ENCODE measurements around the gene CYP21A2.
"Not testable (repeated sequence)": the region's sequence is repeated elsewhere in the genome, so short reads cannot be mapped to it uniquely, and the experiment has no call there.

Gene CYP21A2

DNA sequence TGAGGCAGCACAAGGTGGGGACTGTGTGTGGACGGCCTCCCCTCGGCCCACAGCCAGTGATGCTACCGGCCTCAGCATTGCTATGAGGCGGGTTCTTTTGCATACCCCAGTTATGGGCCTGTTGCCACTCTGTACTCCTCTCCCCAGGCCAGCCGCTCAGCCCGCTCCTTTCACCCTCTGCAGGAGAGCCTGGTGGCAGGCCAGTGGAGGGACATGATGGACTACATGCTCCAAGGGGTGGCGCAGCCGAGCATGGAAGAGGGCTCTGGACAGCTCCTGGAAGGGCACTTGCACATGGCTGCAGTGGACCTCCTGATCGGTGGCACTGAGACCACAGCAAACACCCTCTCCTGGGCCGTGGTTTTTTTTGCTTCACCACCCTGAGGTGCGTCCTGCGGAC, 31.1 kb upstream of the CYP21A2 start:
- not testable (repeated sequence) for H3K4me3 ChIP-seq (ENCODE audit: insufficient read depth, low read depth, low read length); H3K27ac ChIP-seq (ENCODE audit: insufficient read depth, low read depth, low read length, poor library complexity, severe bottlenecking); H3K27me3 ChIP-seq (ENCODE audit: control insufficient read depth, insufficient read depth, low read length, poor library complexity, severe bottlenecking); H3K9me3 ChIP-seq (ENCODE audit: control insufficient read depth, low read length); H3K4me1 ChIP-seq (ENCODE audit: control insufficient read depth, insufficient read depth, low read length); H3K36me3 ChIP-seq (ENCODE audit: control insufficient read depth, insufficient read depth, low read length)
- WGBS, 2 experiments: 90 to 95% methylated on average over 10 to 12 of the region's 12 CpGs

DNA sequence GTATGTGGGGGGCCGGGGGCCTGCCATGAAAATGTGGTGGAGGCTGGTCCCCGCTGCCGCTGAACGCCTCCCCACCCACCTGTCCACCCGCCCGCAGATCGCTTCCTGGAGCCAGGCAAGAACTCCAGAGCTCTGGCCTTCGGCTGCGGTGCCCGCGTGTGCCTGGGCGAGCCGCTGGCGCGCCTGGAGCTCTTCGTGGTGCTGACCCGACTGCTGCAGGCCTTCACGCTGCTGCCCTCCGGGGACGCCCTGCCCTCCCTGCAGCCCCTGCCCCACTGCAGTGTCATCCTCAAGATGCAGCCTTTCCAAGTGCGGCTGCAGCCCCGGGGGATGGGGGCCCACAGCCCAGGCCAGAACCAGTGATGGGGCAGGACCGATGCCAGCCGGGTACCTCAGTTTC, 30.2 kb upstream of the CYP21A2 start:
- H3K9me3 ChIP-seq (ENCODE audit: control insufficient read depth, low read length); H3K27me3 ChIP-seq (ENCODE audit: control insufficient read depth, insufficient read depth, low read length, poor library complexity, severe bottlenecking); H3K4me1 ChIP-seq (ENCODE audit: control insufficient read depth, insufficient read depth, low read length); H3K36me3 ChIP-seq (ENCODE audit: control insufficient read depth, insufficient read depth, low read length); H3K4me3 ChIP-seq (ENCODE audit: insufficient read depth, low read depth, low read length); H3K27ac ChIP-seq (ENCODE audit: insufficient read depth, low read depth, low read length, poor library complexity, severe bottlenecking): not testable (repeated sequence)
- WGBS, 2 experiments: no CpG with 5 or more reads among the region's 24 CpGs

- not testable (repeated sequence) for H3K36me3 ChIP-seq (ENCODE audit: control insufficient read depth, insufficient read depth, low read length); H3K27me3 ChIP-seq (ENCODE audit: control insufficient read depth, insufficient read depth, low read length, poor library complexity, severe bottlenecking); H3K27ac ChIP-seq (ENCODE audit: insufficient read depth, low read depth, low read length, poor library complexity, severe bottlenecking); H3K9me3 ChIP-seq (ENCODE audit: control insufficient read depth, low read length); H3K4me3 ChIP-seq (ENCODE audit: insufficient read depth, low read depth, low read length); H3K4me1 ChIP-seq (ENCODE audit: control insufficient read depth, insufficient read depth, low read length)
- 83 to 86% methylated on average over 5 to 7 of the region's 12 CpGs for WGBS, 2 experiments
These were observed 29.6 kb upstream of the CYP21A2 start for GRCh38 chr6:32008616-32009015.

GRCh38 chr6:32009537-32009936, 28.7 kb upstream of the CYP21A2 start:
- not testable (repeated sequence) for H3K27ac ChIP-seq (ENCODE audit: insufficient read depth, low read depth, low read length, poor library complexity, severe bottlenecking); H3K4me3 ChIP-seq (ENCODE audit: insufficient read depth, low read depth, low read length); H3K36me3 ChIP-seq (ENCODE audit: control insufficient read depth, insufficient read depth, low read length); H3K4me1 ChIP-seq (ENCODE audit: control insufficient read depth, insufficient read depth, low read length); H3K9me3 ChIP-seq (ENCODE audit: control insufficient read depth, low read length); H3K27me3 ChIP-seq (ENCODE audit: control insufficient read depth, insufficient read depth, low read length, poor library complexity, severe bottlenecking)
- WGBS, 2 experiments: 85 to 93% methylated on average over 8 of the region's 12 CpGs

DNA sequence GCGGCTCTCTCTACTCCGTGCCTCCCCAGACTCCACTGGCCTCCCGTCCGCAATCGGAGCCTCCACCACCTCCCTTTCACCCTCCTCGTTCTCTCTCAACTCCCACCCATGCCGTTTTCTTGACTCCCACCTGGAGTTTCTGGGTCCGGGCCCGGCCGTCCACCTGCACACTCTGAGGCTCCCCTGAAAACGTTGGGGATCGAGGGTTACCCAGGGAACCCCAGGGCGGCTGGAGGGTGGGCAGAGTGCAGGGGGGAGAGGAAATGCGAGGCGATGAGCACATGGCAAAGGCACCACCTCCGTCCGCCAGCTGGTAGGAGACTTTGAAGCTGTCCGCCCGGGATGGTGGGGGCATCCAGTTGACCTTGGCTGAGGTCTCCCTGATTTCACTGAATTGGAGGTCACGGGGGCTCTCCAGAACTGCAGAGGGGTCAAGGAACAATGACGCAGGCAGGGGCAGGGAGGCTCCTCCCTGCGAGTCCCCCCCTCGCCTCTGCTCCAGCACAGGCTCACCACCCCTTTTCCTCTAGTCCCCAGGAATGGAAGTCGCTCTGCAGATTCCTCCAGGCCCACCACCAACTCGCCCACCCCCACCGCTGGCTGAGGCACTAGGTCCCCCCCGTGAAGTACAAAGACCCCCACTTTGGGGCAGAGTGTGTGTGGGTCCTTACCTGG, 27.2 kb upstream of the CYP21A2 start:
- 85 to 91% methylated on average over 13 of the region's 27 CpGs for WGBS, 2 experiments
- not testable (repeated sequence) for H3K4me3 ChIP-seq (ENCODE audit: insufficient read depth, low read depth, low read length)

GRCh38 chr6:32012941-32013617, 25.1 kb upstream of the CYP21A2 start:
- not testable (repeated sequence) for H3K4me1 ChIP-seq (ENCODE audit: control insufficient read depth, insufficient read depth, low read length); H3K36me3 ChIP-seq (ENCODE audit: control insufficient read depth, insufficient read depth, low read length); H3K9me3 ChIP-seq (ENCODE audit: control insufficient read depth, low read length); H3K27me3 ChIP-seq (ENCODE audit: control insufficient read depth, insufficient read depth, low read length, poor library complexity, severe bottlenecking); H3K4me3 ChIP-seq (ENCODE audit: insufficient read depth, low read depth, low read length); H3K27ac ChIP-seq (ENCODE audit: insufficient read depth, low read depth, low read length, poor library complexity, severe bottlenecking)
- 93 to 96% methylated on average over 14 to 15 of the region's 17 CpGs for WGBS, 2 experiments

More for the DNA sequence above, 27.2 kb upstream of the CYP21A2 start:
- H3K27me3 ChIP-seq (ENCODE audit: control insufficient read depth, insufficient read depth, low read length, poor library complexity, severe bottlenecking); H3K36me3 ChIP-seq (ENCODE audit: control insufficient read depth, insufficient read depth, low read length); H3K4me1 ChIP-seq (ENCODE audit: control insufficient read depth, insufficient read depth, low read length); H3K27ac ChIP-seq (ENCODE audit: insufficient read depth, low read depth, low read length, poor library complexity, severe bottlenecking); H3K9me3 ChIP-seq (ENCODE audit: control insufficient read depth, low read length): not testable (repeated sequence)

DNA sequence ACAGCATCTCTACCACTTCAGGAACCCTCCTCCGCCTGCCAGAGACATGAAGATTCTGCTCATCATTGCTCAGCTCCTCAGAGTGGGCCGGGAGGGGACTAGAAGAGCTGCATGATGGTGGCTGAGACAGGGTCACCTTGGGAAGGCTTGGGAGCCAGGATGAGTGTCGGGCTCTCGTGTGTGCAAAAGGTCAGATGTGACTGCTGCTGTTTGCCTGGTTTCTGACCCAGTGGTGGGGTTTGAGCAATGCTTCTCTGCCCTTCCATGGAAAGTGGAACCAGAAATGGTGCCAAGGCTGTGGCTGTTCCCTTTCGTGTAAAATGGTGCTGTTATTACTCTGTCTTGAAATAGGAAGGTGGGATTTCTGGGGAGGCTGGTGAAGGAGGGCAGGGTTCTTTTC, 24.5 kb upstream of the CYP21A2 start:
- H3K9me3 ChIP-seq (ENCODE audit: control insufficient read depth, low read length); H3K36me3 ChIP-seq (ENCODE audit: control insufficient read depth, insufficient read depth, low read length); H3K27ac ChIP-seq (ENCODE audit: insufficient read depth, low read depth, low read length, poor library complexity, severe bottlenecking); H3K27me3 ChIP-seq (ENCODE audit: control insufficient read depth, insufficient read depth, low read length, poor library complexity, severe bottlenecking); H3K4me1 ChIP-seq (ENCODE audit: control insufficient read depth, insufficient read depth, low read length); H3K4me3 ChIP-seq (ENCODE audit: insufficient read depth, low read depth, low read length): not testable (repeated sequence)
- no CpG with 5 or more reads among the region's 5 CpGs for WGBS, 2 experiments

DNA sequence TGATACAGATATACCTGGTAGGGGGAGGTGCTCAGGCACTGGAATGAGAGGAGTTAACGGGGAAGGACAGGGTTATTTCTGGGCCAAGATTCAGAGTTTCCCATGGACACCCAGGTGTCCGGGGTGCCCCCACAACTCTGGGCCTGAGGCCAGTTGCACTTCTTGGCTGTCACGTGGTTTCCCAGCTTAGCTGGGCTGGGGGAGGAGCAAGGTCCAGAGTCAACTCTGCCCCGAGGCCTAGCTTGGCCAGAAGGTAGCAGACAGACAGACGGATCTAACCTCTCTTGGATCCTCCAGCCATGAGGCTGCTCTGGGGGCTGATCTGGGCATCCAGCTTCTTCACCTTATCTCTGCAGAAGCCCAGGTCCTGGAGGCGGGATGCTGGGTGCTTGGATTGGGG, 23.7 kb upstream of the CYP21A2 start, which contains the start of gene C4B:
C4B (plus strand) TSS at position 249 of the 400 bp plus-strand sequence; CDS start at position 300, 51 bp downstream.
- H3K9me3 ChIP-seq (ENCODE audit: control insufficient read depth, low read length): not testable (repeated sequence)

DNA sequence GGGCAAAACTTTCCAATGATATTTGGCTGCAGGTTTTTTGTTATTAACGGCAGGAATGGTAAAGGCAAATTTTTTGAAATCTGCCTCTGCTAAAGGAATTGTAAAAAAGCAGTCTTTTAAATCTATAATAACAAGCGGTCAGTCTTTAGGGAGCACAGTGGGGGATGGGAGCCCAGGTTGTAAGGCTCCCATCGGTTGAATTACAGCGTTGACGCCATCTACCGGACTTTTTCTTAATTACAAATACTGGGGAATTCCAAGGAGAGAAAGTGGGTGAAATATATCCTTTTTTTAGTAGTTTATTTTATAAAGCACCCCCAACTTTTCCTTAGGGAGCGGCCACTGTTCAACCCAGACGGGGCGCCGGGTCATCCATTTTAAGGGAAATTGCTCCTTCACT, 16.1 kb upstream of the CYP21A2 start:
- not testable (repeated sequence) for H3K4me3 ChIP-seq (ENCODE audit: insufficient read depth, low read depth, low read length); H3K4me1 ChIP-seq (ENCODE audit: control insufficient read depth, insufficient read depth, low read length); H3K27me3 ChIP-seq (ENCODE audit: control insufficient read depth, insufficient read depth, low read length, poor library complexity, severe bottlenecking); H3K27ac ChIP-seq (ENCODE audit: insufficient read depth, low read depth, low read length, poor library complexity, severe bottlenecking); H3K9me3 ChIP-seq (ENCODE audit: control insufficient read depth, low read length); H3K36me3 ChIP-seq (ENCODE audit: control insufficient read depth, insufficient read depth, low read length)
- WGBS, 2 experiments: no CpG with 5 or more reads among the region's 10 CpGs

More for the DNA sequence above, 23.7 kb upstream of the CYP21A2 start, which contains the start of gene C4B:
- H3K4me1 ChIP-seq (ENCODE audit: control insufficient read depth, insufficient read depth, low read length); H3K4me3 ChIP-seq (ENCODE audit: insufficient read depth, low read depth, low read length); H3K36me3 ChIP-seq (ENCODE audit: control insufficient read depth, insufficient read depth, low read length); H3K27me3 ChIP-seq (ENCODE audit: control insufficient read depth, insufficient read depth, low read length, poor library complexity, severe bottlenecking); H3K27ac ChIP-seq (ENCODE audit: insufficient read depth, low read depth, low read length, poor library complexity, severe bottlenecking): not testable (repeated sequence)
- no CpG with 5 or more reads among the region's 6 CpGs for WGBS, 2 experiments

DNA sequence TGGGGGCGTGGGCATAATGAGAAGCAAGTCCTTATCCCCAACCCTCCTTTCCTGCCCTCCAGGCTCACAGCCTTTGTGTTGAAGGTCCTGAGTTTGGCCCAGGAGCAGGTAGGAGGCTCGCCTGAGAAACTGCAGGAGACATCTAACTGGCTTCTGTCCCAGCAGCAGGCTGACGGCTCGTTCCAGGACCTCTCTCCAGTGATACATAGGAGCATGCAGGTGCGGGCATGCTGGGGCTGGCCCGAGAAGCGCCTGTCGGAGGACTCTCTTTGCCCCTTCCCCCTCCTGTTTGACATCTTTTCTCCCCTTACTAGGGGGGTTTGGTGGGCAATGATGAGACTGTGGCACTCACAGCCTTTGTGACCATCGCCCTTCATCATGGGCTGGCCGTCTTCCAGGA, 9.6 kb upstream of the CYP21A2 start:
- WGBS, 2 experiments: 92 to 95% methylated on average over 4 of the region's 10 CpGs
- H3K4me3 ChIP-seq (ENCODE audit: insufficient read depth, low read depth, low read length); H3K9me3 ChIP-seq (ENCODE audit: control insufficient read depth, low read length); H3K27ac ChIP-seq (ENCODE audit: insufficient read depth, low read depth, low read length, poor library complexity, severe bottlenecking); H3K27me3 ChIP-seq (ENCODE audit: control insufficient read depth, insufficient read depth, low read length, poor library complexity, severe bottlenecking); H3K36me3 ChIP-seq (ENCODE audit: control insufficient read depth, insufficient read depth, low read length); H3K4me1 ChIP-seq (ENCODE audit: control insufficient read depth, insufficient read depth, low read length): not testable (repeated sequence)

Data from ectodermal cell (in vitro differentiated cells).